Fibroblast of the aortic adventitia (primary cell): ENCODE measurements around the gene PCDH15. TPM values are rescaled to one million over a fixed set of nuclear protein-coding genes. Genes with fewer than 3 reads are reported as not detected.

Source experiments
- DNase-seq: peaks from one replicate; pipeline ENCODE4 v3.0.0-alpha.2; 2010; ENCODE audit warnings: low read depth
- H3K4me3 ChIP-seq: 2 replicates; pipeline ENCODE4 v1.5.1; 2011; ENCODE audit warnings: low read depth, mild to moderate bottlenecking, control low read depth, low read length, moderate library complexity
- total RNA-seq: library from RNA; depleted of rRNA; stranded (reverse); fragments of >200 nt; gene quantifications from 2 replicates; pipeline ENCODE4 v1.2.3, GENCODE V29; 2012; ENCODE audit warnings: low replicate concordance
- TF ChIP-seq, protein P1 (sequence below): IDR thresholded peaks from 2 replicates; pipeline ENCODE4 v1.5.1; 2011; ENCODE audit warnings: mild to moderate bottlenecking, low read length, control low read depth, inconsistent platforms; ENCODE audit not compliant: insufficient read depth

PCDH15 gene
- total RNA-seq, 1 donor, result 0.09 TPM

DNA sequence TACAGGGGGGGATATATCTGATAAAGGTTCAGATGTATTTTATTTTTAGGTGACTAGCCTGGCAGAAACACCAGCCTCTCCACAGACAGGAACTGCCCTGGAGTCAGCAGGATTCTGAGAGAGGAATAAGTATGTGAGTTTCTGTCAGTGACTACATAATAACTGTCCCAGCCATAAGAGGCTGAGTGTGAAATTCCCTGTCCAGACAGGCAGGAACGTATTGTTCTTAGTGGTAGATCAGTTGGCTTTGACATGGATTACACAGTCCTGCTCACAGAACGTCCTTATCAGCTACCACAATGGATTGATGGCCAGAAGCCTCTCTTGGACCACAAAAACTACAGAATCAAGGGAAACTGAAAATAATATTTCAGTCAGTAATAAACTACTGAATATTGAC, 709.8 kb downstream of the PCDH15 start:
- DNase-seq, result no peak
- TF ChIP-seq, protein P1, sequence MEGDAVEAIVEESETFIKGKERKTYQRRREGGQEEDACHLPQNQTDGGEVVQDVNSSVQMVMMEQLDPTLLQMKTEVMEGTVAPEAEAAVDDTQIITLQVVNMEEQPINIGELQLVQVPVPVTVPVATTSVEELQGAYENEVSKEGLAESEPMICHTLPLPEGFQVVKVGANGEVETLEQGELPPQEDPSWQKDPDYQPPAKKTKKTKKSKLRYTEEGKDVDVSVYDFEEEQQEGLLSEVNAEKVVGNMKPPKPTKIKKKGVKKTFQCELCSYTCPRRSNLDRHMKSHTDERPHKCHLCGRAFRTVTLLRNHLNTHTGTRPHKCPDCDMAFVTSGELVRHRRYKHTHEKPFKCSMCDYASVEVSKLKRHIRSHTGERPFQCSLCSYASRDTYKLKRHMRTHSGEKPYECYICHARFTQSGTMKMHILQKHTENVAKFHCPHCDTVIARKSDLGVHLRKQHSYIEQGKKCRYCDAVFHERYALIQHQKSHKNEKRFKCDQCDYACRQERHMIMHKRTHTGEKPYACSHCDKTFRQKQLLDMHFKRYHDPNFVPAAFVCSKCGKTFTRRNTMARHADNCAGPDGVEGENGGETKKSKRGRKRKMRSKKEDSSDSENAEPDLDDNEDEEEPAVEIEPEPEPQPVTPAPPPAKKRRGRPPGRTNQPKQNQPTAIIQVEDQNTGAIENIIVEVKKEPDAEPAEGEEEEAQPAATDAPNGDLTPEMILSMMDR, result no peak
- no peak overlapping the region for H3K4me3 ChIP-seq

DNA sequence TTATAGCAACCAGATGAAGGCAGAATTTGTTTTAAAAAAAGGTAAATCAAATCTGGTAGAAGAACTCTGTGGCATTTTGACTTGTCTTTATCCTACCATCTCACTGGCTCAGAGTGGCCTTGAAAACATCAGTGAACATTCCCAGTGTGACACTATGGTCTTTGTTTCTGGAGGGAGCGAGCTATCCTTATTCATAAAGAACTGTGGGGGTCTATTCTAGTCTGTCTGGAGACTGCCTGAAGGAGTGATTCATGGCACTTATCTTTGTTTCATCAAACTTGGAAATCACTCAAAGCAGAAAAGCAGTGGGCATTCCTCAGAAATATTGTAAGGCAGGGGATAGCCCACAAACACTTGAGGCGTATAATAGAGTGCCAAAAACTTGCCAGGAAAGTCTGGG, 719.1 kb downstream of the PCDH15 start:
- TF ChIP-seq, protein P1, result no peak
- H3K4me3 ChIP-seq, result no peak overlapping the region
- DNase-seq, result no peak

DNA sequence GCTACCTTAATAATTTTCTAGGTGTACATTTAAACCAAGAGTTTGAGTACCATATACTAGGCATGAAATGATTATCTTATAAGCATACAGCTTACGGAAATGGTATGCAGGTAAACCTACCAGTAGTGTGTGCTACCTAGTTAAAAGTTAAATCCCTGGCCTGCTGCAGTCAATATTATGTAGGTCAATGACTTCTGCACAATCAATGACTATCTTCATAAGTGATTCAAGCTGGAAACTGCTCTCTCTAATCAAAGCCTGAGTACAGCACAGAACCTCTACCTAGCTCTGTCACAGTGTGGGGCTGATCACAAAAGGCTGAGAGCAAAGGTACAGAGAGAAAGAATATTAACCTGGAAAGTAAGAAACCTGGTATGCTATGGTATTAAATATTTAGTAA, 733.7 kb downstream of the PCDH15 start:
- no peak for DNase-seq
- TF ChIP-seq, protein P1, result no peak
- H3K4me3 ChIP-seq, result no peak overlapping the region

DNA sequence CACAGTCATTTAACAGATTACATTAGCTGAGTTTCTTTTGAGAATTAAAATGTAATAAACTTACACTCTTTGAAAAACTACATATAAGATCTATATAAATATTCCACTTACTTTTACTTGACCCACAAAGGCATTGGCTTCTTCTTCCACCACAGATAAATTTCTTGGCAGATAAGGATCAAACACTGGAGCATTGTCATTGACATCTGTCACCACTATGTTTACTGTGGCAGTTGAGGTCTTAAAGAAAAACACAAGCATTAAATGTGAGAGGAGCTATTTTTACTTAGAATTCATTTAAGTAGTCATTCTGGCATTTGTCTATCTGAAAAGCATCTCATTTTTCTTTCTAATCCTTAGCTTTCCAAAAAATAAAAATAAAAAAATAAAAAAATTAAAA, 734.4 kb downstream of the PCDH15 start:
- H3K4me3 ChIP-seq, result no peak overlapping the region
- TF ChIP-seq, protein P1, result no peak
- DNase-seq, result no peak

DNA sequence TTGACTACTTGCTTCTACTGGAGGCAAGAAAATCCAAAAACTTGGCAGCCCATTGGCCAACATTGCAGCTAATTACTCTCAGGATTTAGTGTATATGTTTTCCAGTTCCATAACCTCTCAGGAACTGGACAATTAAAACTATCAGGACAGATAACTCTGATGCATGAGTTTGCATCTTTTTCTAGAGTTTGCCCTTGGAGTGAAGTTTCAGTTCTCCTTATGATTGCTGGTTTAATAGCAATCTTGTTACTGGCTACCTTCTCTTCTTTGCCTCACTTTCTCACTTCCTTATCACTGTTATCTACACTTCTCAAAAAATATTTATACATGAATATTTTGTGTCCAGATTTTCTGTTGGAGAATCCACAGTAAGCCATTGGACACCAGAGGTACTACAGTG, 735.9 kb downstream of the PCDH15 start:
- TF ChIP-seq, protein P1, result no peak
- no peak overlapping the region for H3K4me3 ChIP-seq
- no peak for DNase-seq

DNA sequence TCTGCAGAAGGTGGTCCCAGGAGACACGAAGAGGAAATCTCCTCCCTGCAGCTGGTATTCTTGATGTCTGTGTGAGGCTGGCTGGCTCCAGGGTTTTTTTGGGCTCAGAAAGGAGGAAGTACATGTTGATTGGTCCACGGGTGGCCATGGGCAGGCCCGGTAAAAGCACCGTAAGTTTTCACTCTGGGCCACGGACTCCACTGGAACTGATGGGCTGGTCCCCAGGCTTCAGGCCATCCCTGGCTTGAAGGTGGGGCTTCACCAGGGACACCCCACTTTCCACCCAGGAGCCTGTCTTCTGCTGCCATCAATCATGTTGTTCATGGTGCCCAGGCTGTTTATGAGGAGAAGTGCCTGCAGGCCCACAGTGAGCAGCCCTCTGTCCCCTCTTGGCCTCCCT, 736.8 kb downstream of the PCDH15 start:
- no peak for DNase-seq
- TF ChIP-seq, protein P1, result no peak
- H3K4me3 ChIP-seq, result no peak overlapping the region

DNA sequence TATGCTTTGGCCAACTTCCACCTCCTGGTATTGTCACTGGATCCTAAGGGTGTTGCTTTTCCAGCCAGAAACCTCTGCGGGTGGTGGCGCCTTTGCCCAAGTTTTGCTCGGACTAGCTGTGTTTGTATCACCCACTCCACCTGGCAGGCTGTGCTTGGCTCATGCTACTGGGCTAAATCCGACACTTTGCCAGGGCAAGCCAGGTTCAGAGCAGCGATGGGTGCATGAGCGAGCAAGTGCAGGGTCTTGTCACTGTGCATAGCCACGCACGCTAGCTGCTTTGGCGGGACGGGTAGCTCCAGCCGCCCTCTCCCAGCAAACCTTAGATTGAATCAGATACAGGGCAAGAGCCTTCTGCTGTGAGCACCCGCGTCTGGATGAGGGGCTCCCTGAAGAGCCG, 737.5 kb downstream of the PCDH15 start:
- no peak overlapping the region for H3K4me3 ChIP-seq
- no peak for DNase-seq
- TF ChIP-seq, protein P1, result no peak
